HG02973 (cell line): Measurements from ENCODE around the gene ZNF784.

ENCODE experiments used
- ATAC-seq: cut with Tn5 transposase; IDR thresholded peaks from one replicate; pipeline ENCODE4 v1.9.1; 2021; ENCODE audit warnings: moderate library complexity; ENCODE audit not compliant: unreplicated experiment

The ZNF784 gene

GRCh38 chr19:55656988-55657747 lies 32.8 kb upstream of the ZNF784 start:
- ATAC-seq, result no peak

GRCh38 chr19:55656552-55656951 lies 32.2 kb upstream of the ZNF784 start:
- ATAC-seq, result no peak

GRCh38 chr19:55655648-55656040 lies 31.3 kb upstream of the ZNF784 start:
- no peak for ATAC-seq

DNA sequence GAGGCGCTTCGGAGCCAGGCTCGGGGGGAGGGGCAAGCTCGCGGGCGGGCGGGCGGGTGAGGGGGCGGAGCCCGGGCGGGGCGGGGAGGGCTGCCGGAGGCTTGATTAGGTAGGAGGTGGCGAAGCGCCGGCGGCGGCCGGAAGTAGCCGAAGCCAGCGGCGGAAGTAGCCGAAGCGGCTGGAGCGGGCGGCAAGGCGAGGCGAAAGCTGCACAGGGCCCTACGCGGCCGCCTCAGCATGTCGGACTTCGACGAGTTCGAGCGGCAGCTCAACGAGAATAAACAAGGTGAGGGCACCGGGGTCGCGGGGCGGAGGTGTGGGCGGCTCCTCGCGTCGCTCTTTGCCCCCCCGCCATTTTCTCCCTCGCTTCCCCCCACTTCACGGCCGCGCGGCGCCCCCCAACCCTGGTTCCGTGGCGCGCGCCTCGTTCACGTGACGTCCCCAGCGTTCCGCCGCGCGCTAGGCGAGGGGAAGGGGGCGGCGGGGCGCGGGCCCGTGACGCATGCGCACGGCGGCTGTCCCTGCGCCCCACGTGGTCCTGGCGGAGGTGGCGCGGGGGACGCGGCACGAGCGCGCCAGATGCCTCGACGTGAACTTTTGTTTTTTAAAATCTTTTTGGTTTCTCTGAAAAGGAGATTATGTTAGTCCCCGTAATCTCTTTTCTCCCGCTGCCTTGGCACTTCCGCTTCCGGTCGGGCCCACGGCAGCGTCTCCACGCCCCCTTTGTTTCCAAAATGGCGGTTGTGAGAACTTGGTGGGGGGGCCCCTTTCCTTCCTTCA lies 30.7 kb upstream of the ZNF784 start, which contains the start of gene U2AF2:
TSS of gene U2AF2 (plus strand) at position 168 of the 780 bp plus-strand sequence. CDS start at position 238, 70 bp downstream.
- ATAC-seq, result peak; percentile 41

DNA sequence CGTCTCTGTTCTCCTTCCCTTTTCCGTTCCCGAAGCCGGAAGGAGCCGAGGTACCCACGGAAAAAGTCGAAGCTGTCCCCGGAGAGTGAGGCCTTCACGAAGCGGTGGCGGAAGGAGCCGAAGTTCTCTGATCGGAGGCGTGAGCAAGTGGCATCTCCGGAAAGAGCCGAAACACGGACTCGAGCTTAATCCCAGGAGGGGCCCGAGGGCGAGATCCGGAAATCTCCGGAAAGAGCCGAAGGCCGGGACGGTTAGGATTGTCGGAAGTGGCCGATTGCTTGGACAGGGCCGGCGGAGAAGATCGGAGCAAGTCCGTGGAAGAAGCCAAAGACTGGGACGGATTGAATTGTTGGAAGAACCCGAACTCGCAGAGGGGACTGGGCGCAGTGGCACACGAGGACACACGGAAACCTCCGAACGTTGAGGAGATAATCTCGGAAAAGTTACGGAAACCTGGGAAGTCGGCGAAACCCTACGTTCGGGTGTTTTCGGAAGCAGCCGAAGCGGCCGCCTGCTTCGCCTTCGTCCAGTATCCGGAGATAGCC lies 30.0 kb upstream of the ZNF784 start:
- ATAC-seq, result peak; percentile 55

DNA sequence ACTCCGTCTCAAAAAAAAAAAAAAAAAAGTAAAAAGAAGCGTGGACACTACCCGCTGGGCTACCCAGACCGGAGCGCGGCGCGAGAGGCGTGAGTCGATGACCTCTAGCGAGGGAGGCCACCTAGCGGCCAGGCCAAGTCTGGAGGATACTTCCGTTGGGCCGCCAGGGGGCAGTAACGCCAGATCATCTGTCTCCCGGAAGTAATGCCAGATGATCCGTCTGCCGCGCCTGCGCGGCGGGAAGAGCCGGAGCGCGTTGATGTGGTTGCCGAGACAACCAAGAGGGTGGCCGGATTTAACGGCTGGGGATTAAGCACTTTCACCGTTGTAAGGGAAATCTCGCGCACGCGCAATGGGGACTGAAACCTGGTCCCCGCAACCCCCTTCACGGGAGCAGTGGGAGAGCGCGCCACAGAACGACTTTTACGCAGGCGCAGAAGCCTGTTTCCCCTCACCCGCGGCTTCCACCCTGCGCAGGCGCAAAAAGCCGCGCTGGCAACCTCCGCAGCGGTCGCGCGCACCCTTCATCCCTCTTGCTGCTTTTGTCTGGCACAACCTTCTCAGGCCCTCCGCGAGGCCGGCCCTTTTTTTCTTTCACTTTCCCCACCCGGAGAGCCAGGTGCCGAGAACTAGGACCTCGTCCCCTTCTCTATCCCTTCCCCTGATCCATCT lies 29.4 kb upstream of the ZNF784 start:
- peak; percentile 30 for ATAC-seq

DNA sequence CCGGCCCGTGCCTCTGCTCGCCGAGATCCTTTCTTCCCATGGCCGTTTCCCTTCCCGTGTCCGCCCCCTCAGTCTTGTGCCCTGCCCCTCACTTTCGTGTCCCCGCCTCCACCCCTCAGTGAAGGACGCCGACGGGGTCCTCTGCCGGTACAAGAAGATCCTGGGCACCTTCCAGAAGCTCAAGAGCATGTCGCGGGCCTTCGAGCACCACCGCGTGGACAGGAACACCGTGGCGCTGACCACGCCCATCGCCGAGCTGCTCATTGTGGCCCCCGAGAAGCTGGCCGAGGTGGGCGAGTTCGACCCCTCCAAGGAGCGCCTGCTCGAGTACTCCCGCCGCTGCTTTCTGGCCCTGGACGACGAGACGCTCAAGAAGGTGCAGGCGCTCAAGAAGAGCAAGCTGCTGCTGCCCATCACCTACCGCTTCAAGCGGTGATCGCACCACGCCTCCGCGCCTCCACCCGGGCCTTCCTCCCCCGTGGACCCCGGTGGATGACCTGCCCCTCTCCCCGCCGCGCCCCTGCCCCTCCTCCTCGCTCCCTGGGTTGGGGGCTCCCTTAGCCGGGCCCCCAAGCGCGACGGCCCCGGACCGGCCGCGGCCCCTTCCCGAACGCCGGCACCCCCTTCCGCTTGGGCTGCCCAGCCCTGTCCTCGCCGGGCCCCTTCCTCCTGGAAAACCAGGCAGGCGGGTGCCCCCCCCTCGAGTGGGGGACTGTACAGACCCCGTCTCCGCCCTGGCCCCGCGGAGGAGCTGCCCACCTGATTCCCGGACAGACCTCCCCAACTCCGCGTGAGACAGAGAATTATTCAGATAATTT lies 28.2 kb upstream of the ZNF784 start:
- ATAC-seq, result no peak

- no peak for ATAC-seq
Observed at GRCh38 chr19:55651236-55651635, 26.9 kb upstream of the ZNF784 start.

- ATAC-seq, result no peak
Observed at GRCh38 chr19:55650602-55651230, 26.4 kb upstream of the ZNF784 start.

GRCh38 chr19:55650126-55650557 lies 25.8 kb upstream of the ZNF784 start:
- no peak for ATAC-seq

- ATAC-seq, result no peak
Observed at GRCh38 chr19:55649268-55650125, 25.1 kb upstream of the ZNF784 start.

DNA sequence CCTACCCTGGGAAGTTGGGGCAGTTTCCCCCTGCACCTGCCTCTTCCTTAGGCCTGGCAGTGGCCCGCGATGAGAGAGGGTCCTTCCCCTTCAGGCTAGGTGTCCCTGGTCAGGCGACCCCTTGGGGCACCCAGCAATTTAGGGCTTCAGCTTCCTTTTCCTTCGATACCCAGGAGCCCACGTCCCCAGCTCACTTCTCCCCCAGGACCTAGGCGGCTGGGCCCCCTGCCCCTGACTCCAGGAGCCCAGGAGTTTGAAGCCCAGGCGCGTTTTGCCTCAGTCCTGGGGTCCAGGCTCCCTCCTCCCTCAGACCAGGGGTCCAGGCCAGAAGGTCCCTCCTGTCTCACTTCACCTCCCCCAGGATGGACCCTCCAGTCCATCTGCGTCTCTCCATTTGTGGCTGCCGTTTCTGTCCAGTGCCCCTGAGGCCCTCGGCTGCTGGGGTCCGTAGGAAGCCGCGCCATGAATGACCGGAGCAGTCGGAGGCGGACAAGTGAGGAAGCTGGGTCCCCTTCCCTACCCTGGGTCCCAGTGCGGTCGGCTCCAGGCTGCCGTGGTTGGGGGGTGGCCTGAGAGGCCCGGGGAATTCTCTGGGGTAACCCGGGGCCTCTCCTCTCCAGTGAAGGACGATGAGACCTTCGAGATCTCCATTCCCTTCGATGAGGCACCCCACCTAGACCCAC lies 24.4 kb upstream of the ZNF784 start:
- no peak for ATAC-seq

DNA sequence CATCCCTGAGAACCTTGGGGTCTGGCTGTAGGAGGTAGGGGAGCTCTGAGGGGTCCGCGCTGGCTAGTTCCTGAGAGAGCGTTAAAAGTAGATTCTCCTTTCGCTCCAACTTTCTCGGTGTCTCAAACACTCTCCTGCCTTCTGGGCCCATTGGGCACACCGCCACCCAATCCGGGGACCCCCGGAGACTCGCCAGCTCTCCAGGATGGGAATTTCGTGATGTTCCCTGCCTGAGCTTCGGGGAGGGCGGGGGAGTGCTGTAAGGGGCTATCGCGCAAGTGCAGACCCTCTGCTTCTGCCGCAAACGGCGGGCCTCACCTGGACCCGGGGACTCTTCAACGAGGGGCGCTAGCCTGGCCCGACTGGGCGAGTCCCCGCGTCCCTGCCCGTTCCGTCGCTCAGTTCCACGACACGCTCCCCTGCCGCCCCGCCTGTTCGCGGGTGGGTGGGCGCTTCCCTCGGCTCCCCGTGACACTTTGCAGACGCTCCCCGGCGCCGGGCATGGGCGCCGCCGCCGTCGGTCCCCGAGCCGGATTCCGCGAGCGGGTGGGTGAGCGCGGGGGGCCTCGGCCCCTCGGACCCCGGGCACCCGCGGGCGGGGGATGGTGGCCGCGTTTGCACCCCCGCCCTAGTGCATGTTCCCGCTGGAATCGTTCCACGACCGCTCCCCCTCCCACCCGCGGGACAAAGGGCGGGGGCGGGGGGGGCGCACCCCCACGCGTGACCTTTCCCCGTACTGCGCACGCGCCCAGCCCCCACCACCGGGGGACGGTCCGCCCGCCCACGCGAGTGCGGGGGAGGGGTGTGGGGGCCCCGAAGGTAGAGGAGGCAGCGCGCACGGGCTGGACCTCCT lies 23.6 kb upstream of the ZNF784 start, which contains the start of gene CCDC106:
TSS of gene CCDC106 (plus strand) at position 481 of the 853 bp plus-strand sequence. CDS start 835 bp downstream, outside the sequence.
- no peak for ATAC-seq

- ATAC-seq, result no peak
Observed at GRCh38 chr19:55646889-55647731, 22.7 kb upstream of the ZNF784 start.

- no peak for ATAC-seq
Observed at GRCh38 chr19:55645512-55645881, 21.1 kb upstream of the ZNF784 start.

- ATAC-seq, result no peak
Observed at GRCh38 chr19:55644842-55645511, 20.6 kb upstream of the ZNF784 start.
